AG08396 (cell line): ENCODE measurements around the gene GALNTL6.
"Not testable (repeated sequence)": the region's sequence is repeated elsewhere in the genome, so short reads cannot be mapped to it uniquely, and the experiment has no call there.

Experiments used
- DNase-seq: peaks from one replicate; pipeline ENCODE4 v3.0.0; 2012; ENCODE audit warnings: low spot score, mixed read lengths

GALNTL6 gene

GRCh38 chr4:172750910-172751309, 937.7 kb downstream of the GALNTL6 start:
- DNase-seq, result no peak

GRCh38 chr4:172751550-172751949, 938.3 kb downstream of the GALNTL6 start:
- DNase-seq, result no peak

GRCh38 chr4:172758586-172759340, 945.6 kb downstream of the GALNTL6 start:
- peak; percentile 24 for DNase-seq

GRCh38 chr4:172760512-172760911, 947.3 kb downstream of the GALNTL6 start:
- no peak for DNase-seq

- DNase-seq, result no peak
These were observed 949.7 kb downstream of the GALNTL6 start for GRCh38 chr4:172762895-172763294.

- DNase-seq, result no peak
These were observed 957.6 kb downstream of the GALNTL6 start for GRCh38 chr4:172770787-172771186.

- no peak for DNase-seq
These were observed 959.6 kb downstream of the GALNTL6 start for GRCh38 chr4:172772781-172773180.

- no peak for DNase-seq
These were observed 963.1 kb downstream of the GALNTL6 start for GRCh38 chr4:172776203-172776861.

GRCh38 chr4:172777729-172778431, 964.7 kb downstream of the GALNTL6 start:
- DNase-seq, result no peak

- DNase-seq, result no peak
These were observed 965.4 kb downstream of the GALNTL6 start for GRCh38 chr4:172778583-172778982.

GRCh38 chr4:172780566-172781081, 967.4 kb downstream of the GALNTL6 start:
- DNase-seq, result no peak

GRCh38 chr4:172785613-172786012, 972.4 kb downstream of the GALNTL6 start:
- no peak for DNase-seq

GRCh38 chr4:172786039-172786792, 973.0 kb downstream of the GALNTL6 start:
- DNase-seq, result no peak

GRCh38 chr4:172787111-172787510, 973.9 kb downstream of the GALNTL6 start:
- no peak for DNase-seq

GRCh38 chr4:172791841-172792240, 978.6 kb downstream of the GALNTL6 start:
- no peak for DNase-seq

- no peak for DNase-seq
These were observed 980.5 kb downstream of the GALNTL6 start for GRCh38 chr4:172793565-172794306.

GRCh38 chr4:172794307-172794703, 981.1 kb downstream of the GALNTL6 start:
- DNase-seq, result no peak

- DNase-seq, result not testable (repeated sequence)
These were observed 984.1 kb downstream of the GALNTL6 start for GRCh38 chr4:172797281-172797680.

GRCh38 chr4:172802032-172802431, 988.8 kb downstream of the GALNTL6 start:
- no peak for DNase-seq

GRCh38 chr4:172806841-172807240, 993.6 kb downstream of the GALNTL6 start:
- DNase-seq, result no peak

- no peak for DNase-seq
These were observed 995.0 kb downstream of the GALNTL6 start for GRCh38 chr4:172808196-172808595.
